ENCODE measurements around the gene WASF2.
A peak's percentile ranks its signal among the peaks of the same experiment; 100 is the strongest.

Gene WASF2

GRCh38 chr1:27403065-27403726 is 86.8 kb downstream of the WASF2 start:
- Mint-ChIP-seq H3K27ac (peak overlapping the region; percentile 79), H3K9me3 (no peaks in the 10 kb centered on the region)
- ATAC-seq (ENCODE audit: low read depth), result peak; percentile 77

GRCh38 chr1:27402349-27402754 is 87.6 kb downstream of the WASF2 start:
- Mint-ChIP-seq H3K27me3 (no peaks in the 10 kb centered on the region), H3K4me1 (peaks cover 40% of the 10 kb centered on the region), H3K9me3 (no peaks in the 10 kb centered on the region), H3K36me3 (peaks cover 2% of the 10 kb centered on the region), H3K4me3 (no peak overlapping the region), H3K27ac (peak overlapping the region; percentile 79)
- no peak for DNase-seq (ENCODE audit: low spot score in 2 of 2)
- ATAC-seq (ENCODE audit: low read depth), result no peak

More at GRCh38 chr1:27403065-27403726, 86.8 kb downstream of the WASF2 start:
- no peaks in the 10 kb centered on the region for H3K27me3 Mint-ChIP-seq
- peaks cover 7% of the 10 kb centered on the region for H3K36me3 Mint-ChIP-seq
- peak; percentile 55 for DNase-seq (ENCODE audit: low spot score in 2 of 2)
- H3K4me1 Mint-ChIP-seq, result peaks cover 44% of the 10 kb centered on the region
- peak overlapping the region; percentile 63 for H3K4me3 Mint-ChIP-seq

GRCh38 chr1:27400963-27401341 is 89.0 kb downstream of the WASF2 start:
- H3K36me3 Mint-ChIP-seq, result no peaks in the 10 kb centered on the region
- peaks cover 29% of the 10 kb centered on the region for H3K4me1 Mint-ChIP-seq
- peak overlapping the region; percentile 38 for H3K27ac Mint-ChIP-seq
- DNase-seq (ENCODE audit: low spot score in 2 of 2) (no peak), ATAC-seq (ENCODE audit: low read depth) (no peak)
- H3K4me3 Mint-ChIP-seq, result no peak overlapping the region
- no peaks in the 10 kb centered on the region for H3K9me3 Mint-ChIP-seq
- no peaks in the 10 kb centered on the region for H3K27me3 Mint-ChIP-seq

GRCh38 chr1:27400082-27400962 is 89.6 kb downstream of the WASF2 start:
- Mint-ChIP-seq H3K36me3 (no peaks in the 10 kb centered on the region), H3K27ac (peak overlapping the region; percentile 76), H3K4me3 (no peak overlapping the region), H3K9me3 (no peaks in the 10 kb centered on the region), H3K4me1 (peaks cover 29% of the 10 kb centered on the region), H3K27me3 (no peaks in the 10 kb centered on the region)
- no peak for DNase-seq (ENCODE audit: low spot score in 2 of 2)
- ATAC-seq (ENCODE audit: low read depth), result no peak

GRCh38 chr1:27399251-27400025 is 90.5 kb downstream of the WASF2 start:
- H3K36me3 Mint-ChIP-seq, result no peaks in the 10 kb centered on the region

GRCh38 chr1:27398405-27399149 is 91.4 kb downstream of the WASF2 start:
- Mint-ChIP-seq H3K4me1 (peaks cover 20% of the 10 kb centered on the region), H3K27ac (peak overlapping the region; percentile 41), H3K9me3 (no peaks in the 10 kb centered on the region), H3K27me3 (no peaks in the 10 kb centered on the region), H3K4me3 (no peak overlapping the region), H3K36me3 (no peaks in the 10 kb centered on the region)
- ATAC-seq (ENCODE audit: low read depth) (no peak), DNase-seq (ENCODE audit: low spot score in 2 of 2) (no peak)

More at GRCh38 chr1:27399251-27400025, 90.5 kb downstream of the WASF2 start:
- ATAC-seq (ENCODE audit: low read depth), result no peak
- no peak for DNase-seq (ENCODE audit: low spot score in 2 of 2)
- Mint-ChIP-seq H3K4me1 (peaks cover 28% of the 10 kb centered on the region), H3K27me3 (no peaks in the 10 kb centered on the region), H3K9me3 (no peaks in the 10 kb centered on the region), H3K4me3 (no peak overlapping the region), H3K27ac (peak overlapping the region; percentile 41)

GRCh38 chr1:27397749-27398148 is 92.2 kb downstream of the WASF2 start:
- no peak overlapping the region for H3K4me3 Mint-ChIP-seq
- H3K36me3 Mint-ChIP-seq, result no peaks in the 10 kb centered on the region
- no peaks in the 10 kb centered on the region for H3K27me3 Mint-ChIP-seq
- peak overlapping the region; percentile 35 for H3K27ac Mint-ChIP-seq
- no peak for ATAC-seq (ENCODE audit: low read depth)
- H3K9me3 Mint-ChIP-seq, result no peaks in the 10 kb centered on the region
- DNase-seq (ENCODE audit: low spot score in 2 of 2), result no peak
- peaks cover 15% of the 10 kb centered on the region for H3K4me1 Mint-ChIP-seq

GRCh38 chr1:27397110-27397509 is 92.9 kb downstream of the WASF2 start:
- peaks cover 12% of the 10 kb centered on the region for H3K4me1 Mint-ChIP-seq
- no peaks in the 10 kb centered on the region for H3K9me3 Mint-ChIP-seq
- ATAC-seq (ENCODE audit: low read depth) (no peak), DNase-seq (ENCODE audit: low spot score in 2 of 2) (no peak)
- H3K27me3 Mint-ChIP-seq, result no peaks in the 10 kb centered on the region
- no peak overlapping the region for H3K4me3 Mint-ChIP-seq
- no peaks in the 10 kb centered on the region for H3K36me3 Mint-ChIP-seq
- H3K27ac Mint-ChIP-seq, result no peak overlapping the region

GRCh38 chr1:27395441-27396195 is 94.3 kb downstream of the WASF2 start:
- peaks cover 10% of the 10 kb centered on the region for H3K4me1 Mint-ChIP-seq
- no peaks in the 10 kb centered on the region for H3K36me3 Mint-ChIP-seq
- ATAC-seq (ENCODE audit: low read depth), result peak; percentile 50
- H3K9me3 Mint-ChIP-seq, result no peaks in the 10 kb centered on the region
- H3K4me3 Mint-ChIP-seq, result no peak overlapping the region
- peak; percentile 83 to 87 for DNase-seq (ENCODE audit: low spot score in 2 of 2)
- H3K27me3 Mint-ChIP-seq, result no peaks in the 10 kb centered on the region
- no peak overlapping the region for H3K27ac Mint-ChIP-seq

- no peaks in the 10 kb centered on the region for H3K9me3 Mint-ChIP-seq
- peaks cover 10% of the 10 kb centered on the region for H3K4me1 Mint-ChIP-seq
- H3K36me3 Mint-ChIP-seq, result no peaks in the 10 kb centered on the region
- peak overlapping the region; percentile 4 for H3K27ac Mint-ChIP-seq
- DNase-seq (ENCODE audit: low spot score in 2 of 2), result no peak
- H3K27me3 Mint-ChIP-seq, result no peaks in the 10 kb centered on the region
- ATAC-seq (ENCODE audit: low read depth), result no peak
- H3K4me3 Mint-ChIP-seq, result no peak overlapping the region
Measured at GRCh38 chr1:27394925-27395324, 95.0 kb downstream of the WASF2 start.

- Mint-ChIP-seq H3K9me3 (no peaks in the 10 kb centered on the region), H3K36me3 (no peaks in the 10 kb centered on the region), H3K4me1 (peaks cover 10% of the 10 kb centered on the region), H3K27me3 (no peaks in the 10 kb centered on the region), H3K4me3 (peak overlapping the region; percentile 35), H3K27ac (peak overlapping the region; percentile 4)
- DNase-seq (ENCODE audit: low spot score in 2 of 2), result no peak
- no peak for ATAC-seq (ENCODE audit: low read depth)
Measured at GRCh38 chr1:27394282-27394658, 95.7 kb downstream of the WASF2 start.

- DNase-seq (ENCODE audit: low spot score in 2 of 2) (no peak), ATAC-seq (ENCODE audit: low read depth) (no peak)
- no peaks in the 10 kb centered on the region for H3K36me3 Mint-ChIP-seq
- no peak overlapping the region for H3K4me3 Mint-ChIP-seq
- peaks cover 10% of the 10 kb centered on the region for H3K4me1 Mint-ChIP-seq
- H3K27ac Mint-ChIP-seq, result peak overlapping the region; percentile 4
- no peaks in the 10 kb centered on the region for H3K9me3 Mint-ChIP-seq
- H3K27me3 Mint-ChIP-seq, result no peaks in the 10 kb centered on the region
Measured at GRCh38 chr1:27393641-27394281, 96.2 kb downstream of the WASF2 start.

Data from memory B cell (primary cell).